Right hindlimb (tissue), 1 donor: ENCODE measurements around the gene HILPDA.

ENCODE experiments used
- DNase-seq: peaks from one replicate; pipeline ENCODE4 v3.0.0-alpha.2; 2018

HILPDA gene, protein sequence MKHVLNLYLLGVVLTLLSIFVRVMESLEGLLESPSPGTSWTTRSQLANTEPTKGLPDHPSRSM

DNA sequence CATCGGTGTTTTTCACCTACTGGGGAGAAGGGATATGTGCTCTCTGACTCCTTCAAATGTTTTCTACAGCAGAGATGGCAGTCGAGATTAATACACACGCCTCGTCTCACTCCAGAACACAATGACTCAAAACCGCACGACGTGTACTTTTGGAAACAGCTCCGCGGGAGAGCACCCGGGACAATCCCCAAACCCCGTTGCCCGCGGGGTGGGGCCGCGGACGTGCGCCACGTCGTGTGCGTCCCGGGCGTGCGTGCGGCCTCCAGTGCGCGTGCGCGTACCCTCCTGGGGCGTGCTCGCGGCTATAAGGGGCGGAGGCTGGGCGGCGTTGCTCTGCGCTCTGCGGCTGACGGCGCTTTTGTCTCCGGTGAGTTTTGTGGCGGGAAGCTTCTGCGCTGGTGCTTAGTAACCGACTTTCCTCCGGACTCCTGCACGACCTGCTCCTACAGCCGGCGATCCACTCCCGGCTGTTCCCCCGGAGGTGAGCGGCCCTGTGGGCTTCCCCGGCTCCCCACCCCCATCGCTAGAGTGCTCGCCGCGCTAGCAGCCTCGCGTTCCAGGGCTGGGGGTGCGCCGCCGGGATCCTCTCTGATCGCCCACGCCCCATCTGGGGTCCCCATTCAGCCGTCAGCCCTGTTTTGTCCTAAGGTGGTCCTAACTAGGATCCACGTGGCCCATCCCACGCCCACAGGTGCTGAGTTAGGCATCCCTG lies at the start of gene HILPDA:
Gene HILPDA (plus strand): TSS at position 336 of the 712 bp plus-strand sequence. CDS start 1,391 bp downstream, outside the sequence.
- peak; percentile 95 for DNase-seq

DNA sequence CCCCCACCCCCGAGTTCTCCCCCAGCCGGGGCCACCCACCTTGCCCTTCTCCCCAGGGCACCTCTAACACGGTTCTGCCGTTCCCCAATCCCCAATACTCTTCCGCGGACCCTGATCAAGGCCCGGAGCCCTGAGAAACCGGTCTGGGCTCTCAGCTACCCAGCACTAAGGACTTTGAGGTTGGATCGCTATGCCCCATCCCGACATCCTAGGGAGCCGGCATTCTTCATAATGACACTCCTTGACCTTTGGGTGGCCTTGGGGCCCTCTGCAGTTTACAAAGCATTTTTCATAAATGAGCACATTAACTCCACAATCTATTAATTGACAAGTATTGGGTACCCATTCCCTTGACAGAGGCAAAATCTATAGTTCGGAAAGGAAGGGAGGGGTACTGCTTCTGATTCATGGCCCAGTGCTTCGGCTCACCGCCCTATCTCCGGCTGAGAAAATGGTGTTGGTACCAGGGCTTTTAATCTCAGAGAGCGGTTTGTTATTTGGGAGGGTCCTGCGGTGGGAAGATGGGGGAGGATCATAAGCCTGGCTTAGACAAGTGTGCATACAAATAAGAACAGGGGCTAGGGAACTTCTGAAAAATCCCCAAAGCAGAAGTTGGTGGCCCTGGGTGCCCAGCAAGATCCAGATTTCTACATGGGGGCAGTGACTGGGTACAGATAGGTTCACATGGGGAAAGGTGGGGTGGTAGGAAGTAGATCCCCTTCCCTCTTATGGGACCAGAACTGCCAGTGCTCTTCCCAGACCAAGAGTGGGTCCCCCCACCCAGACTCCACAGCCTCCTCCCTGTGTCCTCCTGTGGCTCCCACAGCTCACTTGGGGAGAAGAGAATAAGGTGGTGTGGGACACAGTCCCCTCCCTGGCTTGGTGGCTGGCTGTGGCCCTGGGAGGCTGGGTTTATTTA lies 49.1 kb upstream of the HILPDA start:
- DNase-seq = no peak

DNA sequence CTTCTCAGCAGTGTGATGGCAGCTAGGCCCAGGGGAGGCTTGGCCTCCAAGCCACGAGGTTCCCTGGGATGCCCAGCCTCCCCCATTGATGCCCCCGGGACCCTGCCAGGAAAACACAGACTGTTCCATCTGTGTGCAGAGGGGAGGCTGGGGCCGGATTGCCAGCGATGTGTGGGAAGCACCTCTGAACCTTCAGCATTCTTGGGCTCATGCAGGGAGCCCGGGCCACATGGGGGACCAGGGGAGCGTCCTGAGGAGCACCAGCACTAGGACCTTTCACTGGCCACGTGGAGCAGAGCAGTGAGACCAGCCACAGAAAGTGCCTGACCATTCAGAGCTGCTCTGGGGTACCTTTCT lies 48.5 kb upstream of the HILPDA start:
- DNase-seq = no peak

DNA sequence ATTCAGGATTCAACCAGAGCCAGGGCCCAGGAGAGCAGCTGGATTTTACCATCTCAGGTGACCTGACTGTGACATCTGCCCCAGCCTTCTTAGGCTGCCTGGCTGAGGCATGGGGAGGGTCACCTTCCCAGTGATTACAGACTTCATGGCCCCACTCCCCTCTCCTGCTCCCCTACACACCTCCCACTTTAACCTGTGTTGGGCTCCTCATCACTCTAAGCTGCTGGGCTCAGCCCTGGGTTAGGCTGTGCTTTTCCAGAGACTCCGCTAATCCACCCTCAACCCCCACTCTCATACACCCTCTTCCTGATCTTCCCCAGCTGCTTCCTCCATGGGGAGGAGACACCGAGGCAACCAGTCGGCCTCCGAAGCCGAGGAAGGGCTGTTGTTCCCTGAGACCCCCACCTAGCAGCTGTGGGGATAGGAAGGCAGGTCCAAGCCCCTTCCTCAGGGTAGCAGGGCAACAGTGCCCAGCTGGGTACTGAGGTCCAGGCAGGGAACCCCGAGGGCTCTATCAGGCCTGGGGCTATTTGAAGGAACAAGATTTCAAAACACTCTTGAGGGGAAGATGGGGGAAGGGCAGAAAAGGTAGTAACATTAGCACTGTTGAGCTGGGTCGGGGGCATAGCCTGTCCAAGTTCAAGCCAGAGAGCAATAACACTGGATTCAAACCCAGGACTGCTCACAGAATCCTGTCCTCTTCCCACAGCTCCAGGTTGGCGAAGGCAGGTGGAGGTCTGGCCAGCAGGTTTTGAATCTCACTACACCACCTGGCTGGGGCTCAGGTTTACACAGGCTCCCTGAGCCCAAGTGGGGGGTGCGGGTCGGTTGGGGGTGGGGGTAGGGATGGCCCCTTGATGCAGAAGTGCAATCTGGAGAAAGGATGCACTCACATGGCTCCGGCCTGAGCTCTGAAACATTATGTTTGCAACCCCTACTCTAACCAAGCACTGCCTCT lies 47.6 kb upstream of the HILPDA start:
- no peak for DNase-seq

DNA sequence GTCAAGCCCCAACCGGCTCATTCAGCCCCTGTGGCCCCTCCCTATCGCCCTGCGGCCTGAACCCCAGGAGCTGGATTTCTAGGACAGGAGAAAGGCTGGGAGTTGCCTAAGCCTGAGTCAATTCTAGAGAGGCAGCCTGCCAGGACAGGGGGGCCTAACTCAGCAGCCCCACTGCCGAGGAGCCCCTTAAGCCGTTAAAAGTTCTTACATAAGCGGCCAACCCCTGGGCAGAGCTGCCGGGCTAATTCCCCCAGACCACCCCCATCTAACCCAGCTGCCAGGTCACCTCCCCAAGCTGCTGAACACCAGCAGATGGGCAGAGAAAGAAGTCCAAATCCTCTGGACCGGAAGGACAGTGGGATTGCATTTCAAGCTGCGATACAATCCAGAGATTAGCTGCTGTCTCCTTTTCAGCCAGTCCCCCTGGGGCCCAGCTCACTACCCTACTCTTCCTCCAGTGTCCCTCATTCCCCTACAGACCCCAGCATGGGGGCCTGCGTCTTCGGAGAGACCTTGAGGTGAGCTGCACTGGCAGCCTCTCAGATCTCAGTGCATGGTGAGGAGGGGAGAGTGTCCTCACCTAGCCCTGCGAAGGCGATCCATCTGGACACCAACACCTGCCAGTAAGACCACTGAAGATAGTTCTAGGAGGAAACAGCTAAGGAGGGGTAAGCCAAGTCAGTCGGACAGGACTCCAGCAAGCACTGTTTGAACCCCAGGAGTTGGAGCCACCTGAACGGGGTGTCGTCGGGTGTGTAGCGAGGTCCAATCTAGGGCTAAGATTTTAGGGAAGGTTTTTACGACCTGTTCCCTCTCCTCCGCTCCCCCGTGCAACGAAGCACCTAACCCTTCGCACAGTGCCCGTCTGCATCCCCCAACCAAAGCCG lies 46.7 kb upstream of the HILPDA start:
- no peak for DNase-seq

DNA sequence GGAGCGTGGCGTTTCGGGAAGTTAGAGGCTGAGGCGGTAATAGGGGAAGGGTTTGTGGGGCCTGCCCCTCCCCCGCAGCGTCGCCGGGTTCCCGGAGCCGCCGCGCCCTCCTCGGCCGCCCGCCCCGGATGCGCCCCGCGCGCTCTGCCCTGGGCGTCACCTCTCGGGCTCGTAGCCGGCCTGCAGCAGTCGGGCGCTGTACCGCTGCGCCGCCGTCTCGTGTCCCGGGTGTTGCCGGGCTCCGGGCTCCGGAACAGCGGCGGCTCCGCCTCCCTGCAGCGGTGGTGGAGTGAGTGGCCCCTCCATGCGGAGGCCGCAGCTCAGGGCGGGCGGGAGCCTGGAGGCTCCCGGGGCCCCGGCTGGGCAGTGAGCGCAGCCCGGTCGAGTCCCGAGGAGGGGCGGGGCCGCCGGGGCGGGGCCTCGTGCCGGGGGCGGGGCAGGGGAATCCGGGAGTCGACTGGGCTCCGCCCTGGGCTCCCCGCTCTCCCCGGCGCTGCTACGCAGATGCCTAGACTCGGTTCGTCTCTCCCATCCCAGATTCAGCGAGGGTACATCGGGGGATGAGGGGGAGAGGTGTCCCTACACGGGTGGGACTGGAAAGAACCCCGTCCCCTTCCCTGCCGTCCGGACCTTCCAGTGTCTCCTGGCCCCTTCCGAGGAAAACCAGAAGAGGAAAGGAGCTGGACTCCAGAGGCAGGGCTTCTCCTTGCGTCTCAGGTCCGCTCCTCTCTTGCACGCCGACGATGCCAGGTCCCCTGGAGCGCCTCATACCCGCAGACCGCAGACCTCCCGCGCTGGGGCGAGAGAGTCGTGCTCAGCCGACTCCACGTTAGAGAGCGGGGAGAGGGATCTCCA lies 45.9 kb upstream of the HILPDA start, which contains the start of gene IMPDH1:
Gene IMPDH1 (minus strand): TSS at position 387 of the 855 bp plus-strand sequence. CDS start 81 bp downstream, at position 306.
- peak; percentile 90 for DNase-seq

DNA sequence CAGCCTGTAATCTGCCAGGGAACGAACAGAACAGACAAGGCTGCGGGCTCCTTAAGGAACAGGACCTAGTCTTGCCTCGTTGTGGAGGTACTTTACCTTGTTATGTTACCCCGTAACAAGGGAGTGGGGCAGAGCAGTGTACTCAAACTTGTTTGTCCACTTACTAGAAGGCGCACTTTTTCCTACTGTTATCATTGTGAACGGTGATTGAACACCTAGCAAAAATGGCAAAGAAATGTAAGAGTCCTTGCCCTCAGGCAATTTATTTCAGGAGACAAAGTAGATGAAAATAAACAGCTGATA lies 45.3 kb upstream of the HILPDA start:
- DNase-seq = no peak

DNA sequence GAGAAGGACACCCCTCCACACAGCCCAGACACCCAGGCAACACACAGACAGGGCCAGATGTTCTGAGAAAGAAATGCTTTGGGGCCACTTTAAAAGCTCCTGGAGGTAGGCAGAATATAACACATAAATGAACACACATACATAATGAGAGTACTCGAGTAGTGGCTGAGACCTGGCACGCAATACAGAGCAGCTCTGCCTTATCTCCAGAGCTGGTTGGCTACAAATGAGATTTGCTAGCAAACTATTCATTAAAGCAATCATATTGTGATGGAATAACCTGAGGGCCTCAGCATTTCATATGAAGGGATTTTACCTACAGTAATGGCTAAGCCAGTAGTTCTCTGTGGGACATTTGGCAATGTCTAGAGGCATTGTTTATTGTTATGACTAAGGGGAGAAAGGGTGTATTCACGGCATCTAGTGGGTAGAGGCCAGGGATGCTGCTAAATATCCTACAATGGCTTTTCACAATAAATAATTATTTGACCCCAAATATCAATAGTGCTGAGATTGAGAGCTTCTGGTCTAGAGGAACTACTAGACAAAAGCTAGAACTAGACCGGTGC lies 40.4 kb upstream of the HILPDA start:
- no peak for DNase-seq

DNA sequence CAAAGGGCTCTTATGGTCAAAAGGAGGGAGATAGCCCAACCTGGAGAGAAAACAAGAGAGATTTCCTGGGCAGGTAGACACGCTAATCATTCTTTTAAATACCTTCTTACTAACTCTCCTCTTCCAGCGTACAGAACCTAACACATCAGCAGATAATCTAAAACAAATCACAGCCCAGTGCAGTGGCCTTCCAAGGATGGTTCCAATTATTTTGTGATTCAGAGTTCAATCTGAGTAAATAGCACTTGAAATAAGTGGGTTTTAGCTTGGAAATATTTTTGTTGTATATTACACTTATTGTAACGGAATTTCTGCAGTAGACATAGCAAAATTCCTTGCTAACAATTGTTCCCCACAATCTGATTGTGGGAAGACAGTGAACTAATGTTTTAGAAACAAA lies 38.6 kb upstream of the HILPDA start:
- no peak for DNase-seq

DNA sequence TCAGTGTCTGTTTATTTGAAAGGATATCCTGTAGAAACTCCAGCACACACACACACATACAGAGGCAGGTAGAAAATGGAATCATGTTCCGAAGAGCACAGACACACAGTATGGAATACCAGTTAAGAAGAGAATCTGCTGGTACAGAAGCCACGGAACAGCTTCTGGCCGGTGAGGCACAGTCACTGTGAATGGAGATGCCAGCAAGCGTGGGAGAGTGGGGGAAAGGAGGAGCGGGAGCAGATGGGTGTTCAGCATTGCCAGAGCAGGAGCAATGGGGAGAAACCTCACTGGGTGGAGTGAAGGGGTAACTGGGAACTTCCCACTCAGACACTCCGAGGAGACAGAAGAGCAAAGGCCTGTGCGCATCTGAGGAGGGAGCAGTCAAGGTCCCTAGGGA lies 36.4 kb upstream of the HILPDA start:
- DNase-seq = no peak

DNA sequence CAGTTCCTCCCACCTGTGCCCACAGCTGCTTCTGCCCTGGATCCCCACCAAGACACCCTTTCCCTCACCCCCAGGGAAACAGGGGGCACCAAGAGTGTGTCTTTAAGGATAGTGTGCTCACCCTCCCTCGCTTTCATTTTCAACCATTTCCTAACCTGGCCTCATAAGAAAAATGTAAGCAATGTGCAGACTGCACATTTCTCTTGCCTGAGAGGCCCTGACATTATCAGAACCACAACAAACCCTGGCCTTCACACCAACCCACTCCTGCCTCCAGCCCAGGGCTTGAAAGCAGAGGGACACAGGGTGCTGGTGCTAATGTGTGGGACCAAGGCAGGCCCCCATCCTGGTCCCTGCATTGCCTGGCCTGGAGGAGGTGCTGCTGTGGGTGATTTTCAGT lies 34.9 kb upstream of the HILPDA start:
- no peak for DNase-seq

DNA sequence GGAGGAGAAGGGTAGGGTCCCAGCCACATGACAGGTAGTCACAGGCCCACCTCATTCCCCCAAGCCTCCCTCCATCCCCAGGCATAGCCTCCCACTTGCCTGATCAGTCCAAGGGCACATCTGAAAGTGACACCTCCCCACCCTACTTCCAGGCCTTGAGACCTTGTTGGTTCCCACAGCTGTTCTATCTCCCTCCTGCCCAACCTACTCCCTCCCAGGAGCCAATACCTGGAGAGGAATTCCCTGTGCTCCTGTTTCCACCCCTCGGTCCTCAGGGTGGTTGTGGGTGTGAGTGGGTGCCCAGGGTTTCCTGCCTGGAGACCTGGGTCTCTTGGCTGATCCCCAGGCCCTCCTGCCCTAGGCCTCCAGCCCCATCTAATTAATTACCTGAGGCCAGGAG lies 34.3 kb upstream of the HILPDA start:
- no peak for DNase-seq

DNA sequence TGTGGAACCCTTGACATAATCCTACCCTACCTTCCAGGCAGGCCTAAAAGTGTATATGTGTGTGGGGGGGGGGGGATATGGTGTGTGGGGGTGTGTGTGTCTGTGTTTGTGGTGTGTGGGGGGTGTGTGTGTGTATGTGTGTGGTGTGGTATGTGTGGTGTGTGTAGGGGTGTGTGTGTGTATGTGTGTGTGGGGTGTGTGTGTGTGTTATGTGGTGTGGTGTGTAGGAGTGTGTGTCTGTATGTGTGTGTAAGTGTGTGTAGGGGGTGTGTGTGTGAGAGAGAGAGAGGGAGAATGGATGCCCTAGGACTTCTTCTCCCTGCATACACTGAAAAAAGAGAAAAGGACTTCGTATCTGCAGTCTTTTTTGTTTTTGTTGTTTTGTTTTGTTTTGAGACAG lies 33.6 kb upstream of the HILPDA start:
- no peak for DNase-seq

DNA sequence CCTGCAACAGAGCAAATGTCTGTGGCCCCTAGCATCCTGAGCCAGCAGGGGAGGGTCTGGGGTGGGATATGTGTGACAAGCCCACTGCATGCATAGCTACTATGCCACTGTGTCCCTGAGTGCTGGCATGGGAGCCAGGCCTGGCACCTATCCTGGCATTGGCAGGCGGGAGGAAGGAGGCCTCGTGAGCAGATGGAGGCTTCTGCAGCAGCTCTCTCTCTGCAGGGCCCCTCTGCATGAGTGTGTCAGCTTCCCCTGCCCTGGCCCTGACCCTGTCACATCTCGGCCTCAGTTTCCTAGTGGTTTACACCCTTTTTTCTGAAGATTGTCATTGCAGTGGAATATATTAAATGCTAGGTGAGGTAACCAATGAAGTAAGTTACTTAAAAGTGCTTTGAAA lies 32.8 kb upstream of the HILPDA start:
- DNase-seq = no peak

DNA sequence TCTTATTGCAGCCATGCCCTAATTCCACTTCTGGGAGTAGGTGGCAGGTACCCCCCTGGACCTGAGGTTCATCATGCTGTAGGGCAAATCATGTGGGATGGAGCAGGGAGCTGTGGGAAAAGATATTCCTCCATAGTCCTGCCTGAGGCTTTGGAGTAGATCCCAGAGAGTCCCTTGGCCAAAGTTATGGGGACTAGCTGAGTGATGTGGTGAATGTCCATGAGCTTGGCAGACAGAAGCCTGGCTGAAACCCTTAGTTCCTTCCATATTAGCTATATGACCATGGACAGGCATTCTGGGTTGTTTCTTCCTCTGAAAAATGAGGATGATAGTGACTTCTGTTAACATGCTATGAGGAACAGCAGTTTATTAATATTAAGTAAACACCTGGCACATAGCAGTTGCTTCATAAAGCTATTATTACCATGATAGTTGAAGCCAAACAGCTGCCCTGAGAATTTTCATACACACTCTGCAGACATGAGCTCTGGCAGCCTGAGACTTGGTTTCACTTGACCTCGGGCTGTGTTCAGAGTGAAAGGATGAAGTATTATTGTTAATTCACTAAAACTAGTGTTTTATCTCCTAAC lies 30.9 kb upstream of the HILPDA start:
- DNase-seq = no peak

DNA sequence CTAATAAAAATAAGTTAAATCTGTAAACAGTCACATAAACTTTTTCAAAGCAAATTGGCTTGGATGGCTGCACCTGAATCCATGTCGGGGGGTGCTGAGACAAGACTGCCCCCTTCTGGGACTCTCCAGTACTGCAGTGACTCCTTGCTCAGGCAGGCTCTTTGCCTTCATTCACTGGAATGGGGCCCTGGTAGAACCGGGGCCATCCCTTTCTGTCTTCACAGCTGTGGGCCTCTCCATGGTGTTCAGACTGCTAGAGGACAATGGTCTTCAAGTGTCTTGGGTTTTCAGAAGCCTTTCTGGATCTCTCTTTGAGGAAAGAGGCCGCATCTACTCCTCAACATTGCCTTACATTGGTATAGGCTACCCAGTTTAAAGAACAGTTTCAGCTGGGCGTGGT lies 29.8 kb upstream of the HILPDA start:
- DNase-seq = no peak

DNA sequence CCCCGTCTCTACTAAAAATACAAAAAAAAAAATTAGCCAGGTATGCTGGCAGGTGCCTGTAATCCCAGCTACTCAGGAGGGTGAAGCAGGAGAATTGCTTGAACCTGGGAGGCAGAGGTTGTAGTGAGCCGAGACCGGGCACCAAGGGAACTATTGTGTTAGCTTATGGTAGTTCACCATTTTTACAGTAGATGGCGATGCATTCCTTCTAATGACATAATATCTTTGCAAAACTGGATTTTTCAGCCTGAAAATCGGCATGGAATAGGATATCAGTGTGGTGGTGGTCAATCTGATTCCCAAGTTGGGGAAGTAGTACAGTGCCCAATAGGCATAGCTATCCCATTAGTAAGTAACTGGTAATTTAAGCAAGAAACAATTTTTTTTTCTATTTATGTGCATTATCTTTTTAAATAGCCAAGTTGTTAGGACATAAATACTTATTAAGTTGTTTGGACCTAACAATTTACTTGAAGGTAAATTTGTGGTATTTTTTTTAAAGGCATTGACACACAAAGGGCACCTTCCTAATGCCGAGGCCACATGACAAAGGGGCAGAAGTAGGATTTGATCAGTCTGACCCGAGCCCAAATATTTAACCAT lies 28.3 kb upstream of the HILPDA start:
- DNase-seq = no peak

DNA sequence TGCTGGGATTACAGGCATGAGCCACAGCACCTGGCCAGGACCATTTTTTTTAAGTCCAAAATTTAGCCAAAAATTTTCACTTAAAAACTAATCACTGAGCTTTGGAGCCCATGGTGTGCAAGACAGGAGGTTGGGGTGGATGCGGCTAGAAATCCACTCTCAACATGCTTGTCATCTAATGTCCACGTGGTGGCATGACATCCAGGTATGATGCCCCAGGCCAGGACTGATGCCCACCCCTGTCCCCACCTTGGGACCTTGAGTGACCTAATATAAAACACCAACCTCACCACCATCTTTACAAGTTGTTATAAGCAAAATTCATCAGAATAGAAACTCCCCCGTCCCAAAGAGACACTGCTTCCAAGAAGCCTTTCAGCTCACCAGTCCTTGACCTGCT lies 25.5 kb upstream of the HILPDA start:
- no peak for DNase-seq

DNA sequence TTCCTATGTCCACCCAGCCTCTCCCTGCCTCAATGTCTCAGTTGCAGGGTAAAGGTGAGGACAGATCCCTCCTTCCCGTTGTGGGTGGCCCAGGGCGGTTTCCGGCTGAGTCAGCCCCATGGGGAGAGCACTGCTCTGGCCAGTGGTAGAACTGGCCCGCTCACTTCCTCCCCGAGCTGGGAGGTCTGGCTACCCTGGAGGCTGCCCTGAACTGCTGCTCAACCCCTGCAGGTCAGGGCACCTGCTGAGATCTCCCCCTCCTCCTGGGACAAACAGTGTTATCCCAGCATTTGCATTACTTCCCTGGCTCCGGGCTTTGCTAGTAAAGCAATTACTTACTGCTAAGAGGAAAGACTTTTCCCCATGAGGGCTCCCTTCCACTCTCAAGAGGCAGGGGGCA lies 24.5 kb upstream of the HILPDA start:
- no peak for DNase-seq

DNA sequence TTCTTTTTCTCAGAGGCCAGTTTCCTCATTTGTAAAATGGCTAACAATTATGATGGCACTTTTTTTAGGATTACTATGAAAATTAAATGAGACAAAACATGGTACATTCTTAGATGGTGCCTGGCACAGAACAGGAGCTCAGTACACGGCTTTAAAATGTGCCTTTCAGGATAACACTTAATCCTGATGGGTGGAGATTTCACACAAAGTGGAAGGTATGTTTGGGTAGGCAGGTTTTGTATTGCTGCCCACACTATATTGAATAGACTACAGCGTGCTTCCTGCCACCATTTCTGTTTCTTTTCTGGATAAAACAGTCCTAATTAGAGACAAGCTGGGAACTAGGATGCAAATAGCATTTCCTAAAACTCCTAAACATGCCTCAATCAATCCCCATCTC lies 23.9 kb upstream of the HILPDA start:
- DNase-seq = no peak
